ENCODE measurements around the gene WNT1. TPM values are rescaled to one million over a fixed set of nuclear protein-coding genes. Genes with fewer than 3 reads are reported as not detected.
A peak's percentile ranks its signal among the peaks of the same experiment; 100 is the strongest.

Gene WNT1
- total and polyA plus RNA-seq, 9 of the 15 experiments (the other 6 are each of a cell fraction or from before 2014, with no cell fraction given): not detected

DNA sequence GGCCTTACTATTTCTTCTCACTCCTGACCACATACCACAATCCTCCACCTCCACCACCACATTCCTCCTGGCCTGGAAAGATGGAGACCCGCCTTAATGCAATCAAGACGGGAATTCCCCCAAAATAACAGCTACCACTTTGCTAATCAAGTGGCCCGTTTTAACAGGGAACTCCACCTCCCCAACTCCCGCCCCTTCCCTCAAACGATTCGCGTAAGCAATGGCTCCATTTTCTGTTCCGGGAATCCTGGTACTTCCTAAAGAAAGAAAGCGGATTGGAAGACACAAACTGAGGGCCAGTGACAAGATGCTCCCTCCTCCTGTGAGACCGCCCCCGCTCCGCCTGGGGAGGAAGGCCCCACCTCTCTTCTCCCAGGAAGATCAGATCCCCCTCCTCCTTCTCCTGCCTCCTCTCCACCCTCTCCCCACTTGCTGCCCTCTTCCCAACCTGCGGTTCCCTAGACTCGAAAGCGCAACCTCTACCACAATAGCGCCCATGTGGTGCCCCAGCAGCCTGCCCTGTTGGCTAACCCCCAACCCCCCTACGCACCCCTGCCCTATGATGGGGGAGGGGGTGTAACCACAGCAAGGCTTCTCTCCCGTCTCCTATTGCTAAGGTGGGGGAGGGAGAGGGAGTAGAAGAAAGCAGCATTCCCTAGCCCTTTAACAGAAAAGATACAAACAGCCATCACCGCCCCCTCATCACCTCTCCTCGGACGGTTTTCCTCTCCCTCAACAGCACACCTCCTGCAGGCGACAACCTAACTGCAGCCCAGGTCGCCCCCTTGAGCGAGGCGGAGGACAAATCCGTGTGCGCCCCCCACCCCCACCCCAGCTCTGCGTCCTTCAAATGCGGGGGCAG, 21.6 kb upstream of the WNT1 start (continued):
- peak; percentile 73; the same call in 1 of the 2 replicates for TF ChIP-seq LEF1 (IDR thresholded peaks at IDR 0.05)
- TF ChIP-seq ESRRB (CRISPR knock-in tag; IDR thresholded peaks at IDR 0.05; ENCODE audit: borderline replicate concordance): no peak
- no peak for TF ChIP-seq SMAD4 (CRISPR knock-in tag; conservative IDR thresholded peaks at IDR 0.05)
- no peak for TF ChIP-seq CEBPZ (IDR thresholded peaks at IDR 0.05; ENCODE audit: borderline replicate concordance, low read depth, low read length)
- TF ChIP-seq, protein P1, sequence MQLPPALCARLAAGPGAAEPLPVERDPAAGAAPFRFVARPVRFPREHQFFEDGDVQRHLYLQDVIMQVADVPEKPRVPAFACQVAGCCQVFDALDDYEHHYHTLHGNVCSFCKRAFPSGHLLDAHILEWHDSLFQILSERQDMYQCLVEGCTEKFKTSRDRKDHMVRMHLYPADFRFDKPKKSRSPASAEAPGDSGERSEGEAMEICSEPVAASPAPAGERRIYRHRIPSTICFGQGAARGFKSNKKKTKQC (CRISPR knock-in tag; IDR thresholded peaks at IDR 0.05): no peak
- TF ChIP-seq, protein P2, sequence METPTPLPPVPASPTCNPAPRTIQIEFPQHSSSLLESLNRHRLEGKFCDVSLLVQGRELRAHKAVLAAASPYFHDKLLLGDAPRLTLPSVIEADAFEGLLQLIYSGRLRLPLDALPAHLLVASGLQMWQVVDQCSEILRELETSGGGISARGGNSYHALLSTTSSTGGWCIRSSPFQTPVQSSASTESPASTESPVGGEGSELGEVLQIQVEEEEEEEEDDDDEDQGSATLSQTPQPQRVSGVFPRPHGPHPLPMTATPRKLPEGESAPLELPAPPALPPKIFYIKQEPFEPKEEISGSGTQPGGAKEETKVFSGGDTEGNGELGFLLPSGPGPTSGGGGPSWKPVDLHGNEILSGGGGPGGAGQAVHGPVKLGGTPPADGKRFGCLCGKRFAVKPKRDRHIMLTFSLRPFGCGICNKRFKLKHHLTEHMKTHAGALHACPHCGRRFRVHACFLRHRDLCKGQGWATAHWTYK (CRISPR knock-in tag; IDR thresholded peaks at IDR 0.05): 0 out of 2 replicates have a peak, but pooled peaks have one; percentile 20
- no peak for TF ChIP-seq MCM5 (IDR thresholded peaks at IDR 0.05; ENCODE audit: low read depth)
- TF ChIP-seq, protein P3, sequence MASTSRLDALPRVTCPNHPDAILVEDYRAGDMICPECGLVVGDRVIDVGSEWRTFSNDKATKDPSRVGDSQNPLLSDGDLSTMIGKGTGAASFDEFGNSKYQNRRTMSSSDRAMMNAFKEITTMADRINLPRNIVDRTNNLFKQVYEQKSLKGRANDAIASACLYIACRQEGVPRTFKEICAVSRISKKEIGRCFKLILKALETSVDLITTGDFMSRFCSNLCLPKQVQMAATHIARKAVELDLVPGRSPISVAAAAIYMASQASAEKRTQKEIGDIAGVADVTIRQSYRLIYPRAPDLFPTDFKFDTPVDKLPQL (IDR thresholded peaks at IDR 0.05; ENCODE audit: extremely low read depth, insufficient read length): no peak
- no peak for TF ChIP-seq MBD1 (CRISPR knock-in tag; IDR thresholded peaks at IDR 0.05)
- peak; percentile 14; the same call in 1 of the 2 replicates for TF ChIP-seq SP1 (CRISPR knock-in tag; IDR thresholded peaks at IDR 0.05)
- TF ChIP-seq SPI1 (IDR thresholded peaks at IDR 0.05; ENCODE audit: borderline replicate concordance, low read depth, low read length): 0 out of 2 replicates have a peak, but pooled peaks have one; percentile 8
- no peak for TF ChIP-seq CHD4 (IDR thresholded peaks at IDR 0.05; ENCODE audit: insufficient read depth, insufficient replicate concordance, low read depth, low read length, poor library complexity, severe bottlenecking)

All from K562 (cell line).